Measurements from ENCODE around the gene NTM. TPM values are rescaled to one million over a fixed set of nuclear protein-coding genes. Genes with fewer than 3 reads are reported as not detected.

Gene NTM
- total RNA-seq, 1 experiment from 2014 or later: 9.9 TPM

DNA sequence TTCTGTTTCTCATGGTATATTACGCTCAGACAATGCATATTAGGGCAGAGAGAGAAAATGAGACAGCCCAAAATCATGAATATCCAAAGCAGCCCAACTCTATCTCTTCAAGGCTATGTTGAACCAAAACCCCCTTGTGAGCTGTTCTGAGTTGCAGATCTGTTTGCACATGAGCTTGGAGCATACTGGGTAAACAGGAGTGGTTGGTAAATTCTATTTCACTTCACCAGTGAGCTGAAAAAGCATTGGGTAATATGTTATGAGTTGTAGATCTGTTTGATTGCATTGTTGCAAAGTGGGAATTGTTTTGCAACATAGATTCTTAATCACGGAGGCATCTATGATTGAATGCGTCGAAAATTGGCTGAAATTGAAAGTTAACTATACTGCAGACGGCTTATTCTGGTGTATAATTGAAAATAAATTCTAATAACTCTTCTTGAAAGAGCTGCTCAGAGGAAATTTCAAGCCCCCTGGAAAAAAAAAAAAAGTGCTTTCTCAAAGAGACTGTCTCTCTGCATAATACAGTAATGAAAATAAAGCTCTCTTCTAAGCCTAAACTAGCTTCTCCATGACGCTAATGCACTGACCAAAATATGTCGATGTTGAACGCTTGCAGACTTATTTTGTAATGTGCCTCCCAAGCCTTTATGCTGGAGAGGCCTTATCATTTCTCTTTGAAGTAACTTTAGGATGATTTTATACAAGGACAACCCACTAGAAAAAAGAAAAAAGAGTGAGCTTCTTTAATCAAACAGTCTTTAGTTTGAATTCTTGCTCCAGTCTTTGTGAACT, 263.7 kb downstream of the NTM start:
- H4K8ac ChIP-seq (replicated peaks; ENCODE audit: insufficient read length, low read depth, low read length): no peak overlapping the region
- no peaks in the 10 kb centered on the region for H3K9me3 ChIP-seq (ENCODE audit: control insufficient read depth, low read depth, low read length)
- H3K4me3 Mint-ChIP-seq: no peak overlapping the region
- H3K27me3 ChIP-seq (ENCODE audit: insufficient read depth, low read length): no peaks in the 10 kb centered on the region
- H2BK20ac ChIP-seq (ENCODE audit: low read depth, low read length, poor library complexity, severe bottlenecking): no peak overlapping the region
- no peaks in the 10 kb centered on the region for H3K79me1 ChIP-seq (ENCODE audit: insufficient read depth, low read depth, low read length, poor library complexity, severe bottlenecking)
- H2BK5ac ChIP-seq (ENCODE audit: insufficient read length, low read length): no peak overlapping the region
- no peak overlapping the region for H2AK5ac ChIP-seq (ENCODE audit: insufficient read length, low read length)
- no peaks in the 10 kb centered on the region; a peak in 2 of 5 replicates for H3K9me3 Mint-ChIP-seq
- peaks cover 0 to 5% (median 3%) of the 10 kb centered on the region in 3 experiments; a peak in 1 of 7 replicates for H3K36me3 Mint-ChIP-seq (ENCODE audit: insufficient read depth in 1 of 3, low read depth in 3 of 3)
- no peak overlapping the region for H3K9ac ChIP-seq (ENCODE audit: extremely low read depth, insufficient read length, low read length)
- WGBS (ENCODE audit: extremely low coverage, insufficient read length, low lambda C conversion rate): no CpG with 5 or more reads among the region's 8 CpGs
- H3K4me1 ChIP-seq (ENCODE audit: insufficient read depth, low read length): peaks cover 4% of the 10 kb centered on the region; the same call in 1 of the 2 replicates
- H3K56ac ChIP-seq (ENCODE audit: insufficient read length, low read depth, low read length): no peak overlapping the region
- no peaks in the 10 kb centered on the region; the same call in none of the 2 replicates for H3K27me3 Mint-ChIP-seq (ENCODE audit: low read depth)
- no peak overlapping the region for H3K14ac ChIP-seq (ENCODE audit: insufficient read depth, low read length)
- H3K79me2 ChIP-seq (ENCODE audit: insufficient read depth, low read length): no peaks in the 10 kb centered on the region
- no peak overlapping the region for H2AFZ ChIP-seq (ENCODE audit: low read length)
- H4K20me1 ChIP-seq (ENCODE audit: control insufficient read depth, insufficient read depth, insufficient read length): no peaks in the 10 kb centered on the region
- no peaks in the 10 kb centered on the region for H3K23me2 ChIP-seq (ENCODE audit: insufficient read length, low read depth, low read length, poor library complexity, severe bottlenecking)
- H2BK12ac ChIP-seq (ENCODE audit: insufficient read length, low read depth, low read length): no peak overlapping the region
- no peak overlapping the region for H3K27ac ChIP-seq (ENCODE audit: insufficient read length, low read depth, low read length)
- no peak overlapping the region for H3K4me2 ChIP-seq (ENCODE audit: insufficient read depth, insufficient read length, low read length)
- no peak overlapping the region for H4K91ac ChIP-seq (ENCODE audit: insufficient read length, low read depth, low read length)
- H3K4me1 Mint-ChIP-seq: peaks cover 21 to 26% of the 10 kb centered on the region in 2 experiments
- DNase-seq: no peak
- H3K4ac ChIP-seq (ENCODE audit: low read depth, low read length): no peak overlapping the region
- H3K23ac ChIP-seq (ENCODE audit: insufficient read length, low read depth, low read length): no peak overlapping the region
- TF ChIP-seq, protein P1, sequence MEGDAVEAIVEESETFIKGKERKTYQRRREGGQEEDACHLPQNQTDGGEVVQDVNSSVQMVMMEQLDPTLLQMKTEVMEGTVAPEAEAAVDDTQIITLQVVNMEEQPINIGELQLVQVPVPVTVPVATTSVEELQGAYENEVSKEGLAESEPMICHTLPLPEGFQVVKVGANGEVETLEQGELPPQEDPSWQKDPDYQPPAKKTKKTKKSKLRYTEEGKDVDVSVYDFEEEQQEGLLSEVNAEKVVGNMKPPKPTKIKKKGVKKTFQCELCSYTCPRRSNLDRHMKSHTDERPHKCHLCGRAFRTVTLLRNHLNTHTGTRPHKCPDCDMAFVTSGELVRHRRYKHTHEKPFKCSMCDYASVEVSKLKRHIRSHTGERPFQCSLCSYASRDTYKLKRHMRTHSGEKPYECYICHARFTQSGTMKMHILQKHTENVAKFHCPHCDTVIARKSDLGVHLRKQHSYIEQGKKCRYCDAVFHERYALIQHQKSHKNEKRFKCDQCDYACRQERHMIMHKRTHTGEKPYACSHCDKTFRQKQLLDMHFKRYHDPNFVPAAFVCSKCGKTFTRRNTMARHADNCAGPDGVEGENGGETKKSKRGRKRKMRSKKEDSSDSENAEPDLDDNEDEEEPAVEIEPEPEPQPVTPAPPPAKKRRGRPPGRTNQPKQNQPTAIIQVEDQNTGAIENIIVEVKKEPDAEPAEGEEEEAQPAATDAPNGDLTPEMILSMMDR (conservative IDR thresholded peaks at IDR 0.05): no peak
- no peak overlapping the region for H2BK120ac ChIP-seq (ENCODE audit: low read depth, low read length, poor library complexity, severe bottlenecking)
- H2BK15ac ChIP-seq (ENCODE audit: low read depth, low read length): no peak overlapping the region
- no peak overlapping the region for H3K27ac Mint-ChIP-seq
- H4K5ac ChIP-seq (ENCODE audit: insufficient read length, low read depth, low read length): no peak overlapping the region
- H3T11ph ChIP-seq (ENCODE audit: low read length): no peak overlapping the region
- H3K18ac ChIP-seq (ENCODE audit: insufficient read length, low read depth, low read length): no peak overlapping the region
